ENCODE data around the gene ADAM33. TPM values are rescaled to one million over a fixed set of nuclear protein-coding genes. Genes with fewer than 3 reads are reported as not detected.

The ADAM33 gene
- total RNA-seq, 2 donors from 2014 or later, result not detected

- Mint-ChIP-seq H3K27ac (no peak overlapping the region), H3K36me3 (ENCODE audit: low read depth) (no peaks in the 10 kb centered on the region), H3K27me3 (peaks cover 48% of the 10 kb centered on the region), H3K4me3 (peak overlapping the region; percentile 12), H3K4me1 (peaks cover 23% of the 10 kb centered on the region)
- no peaks in the 10 kb centered on the region for H3K9me3 ChIP-seq (ENCODE audit: control insufficient read depth, low read length, poor library complexity, severe bottlenecking)
- DNase-seq, result no peak
- no peak for ATAC-seq
These were observed 19.8 kb downstream of the ADAM33 start for GRCh38 chr20:3661814-3662665.

- H3K4me3 Mint-ChIP-seq, result peak overlapping the region; percentile 12
- ATAC-seq (no peak), DNase-seq (no peak)
- H3K36me3 Mint-ChIP-seq (ENCODE audit: low read depth), result no peaks in the 10 kb centered on the region
- no peaks in the 10 kb centered on the region for H3K9me3 ChIP-seq (ENCODE audit: control insufficient read depth, low read length, poor library complexity, severe bottlenecking)
- H3K4me1 Mint-ChIP-seq, result peaks cover 19% of the 10 kb centered on the region
- H3K27me3 Mint-ChIP-seq, result peaks cover 50% of the 10 kb centered on the region
- H3K27ac Mint-ChIP-seq, result no peak overlapping the region
These were observed 20.6 kb downstream of the ADAM33 start for GRCh38 chr20:3661060-3661813.

GRCh38 chr20:3660262-3661059 lies 21.3 kb downstream of the ADAM33 start:
- H3K27ac Mint-ChIP-seq, result no peak overlapping the region
- H3K4me1 Mint-ChIP-seq, result peaks cover 15% of the 10 kb centered on the region
- no peak for DNase-seq
- no peaks in the 10 kb centered on the region for H3K36me3 Mint-ChIP-seq (ENCODE audit: low read depth)
- no peaks in the 10 kb centered on the region for H3K9me3 ChIP-seq (ENCODE audit: control insufficient read depth, low read length, poor library complexity, severe bottlenecking)
- H3K27me3 Mint-ChIP-seq, result peaks cover 50% of the 10 kb centered on the region
- no peak for ATAC-seq
- H3K4me3 Mint-ChIP-seq, result no peak overlapping the region

- no peak overlapping the region for H3K27ac Mint-ChIP-seq
- peak overlapping the region; percentile 39 for H3K4me3 Mint-ChIP-seq
- ATAC-seq, result no peak
- no peaks in the 10 kb centered on the region for H3K9me3 ChIP-seq (ENCODE audit: control insufficient read depth, low read length, poor library complexity, severe bottlenecking)
- peaks cover 50% of the 10 kb centered on the region for H3K27me3 Mint-ChIP-seq
- DNase-seq, result no peak
- H3K4me1 Mint-ChIP-seq, result peaks cover 15% of the 10 kb centered on the region
- H3K36me3 Mint-ChIP-seq (ENCODE audit: low read depth), result no peaks in the 10 kb centered on the region
These were observed 22.1 kb downstream of the ADAM33 start for GRCh38 chr20:3659492-3660261.

- H3K9me3 ChIP-seq (ENCODE audit: control insufficient read depth, low read length, poor library complexity, severe bottlenecking), result no peaks in the 10 kb centered on the region
- peaks cover 45% of the 10 kb centered on the region for H3K27me3 Mint-ChIP-seq
These were observed 22.9 kb downstream of the ADAM33 start for GRCh38 chr20:3658716-3659491.

GRCh38 chr20:3658019-3658715 lies 23.6 kb downstream of the ADAM33 start:
- Mint-ChIP-seq H3K27me3 (peaks cover 42% of the 10 kb centered on the region), H3K27ac (no peak overlapping the region), H3K36me3 (ENCODE audit: low read depth) (peaks cover 2% of the 10 kb centered on the region), H3K4me3 (no peak overlapping the region), H3K4me1 (peaks cover 11% of the 10 kb centered on the region)
- no peaks in the 10 kb centered on the region for H3K9me3 ChIP-seq (ENCODE audit: control insufficient read depth, low read length, poor library complexity, severe bottlenecking)
- ATAC-seq (no peak), DNase-seq (no peak)

More at GRCh38 chr20:3658716-3659491, 22.9 kb downstream of the ADAM33 start:
- DNase-seq, result no peak
- peak; percentile 32 for ATAC-seq
- Mint-ChIP-seq H3K27ac (no peak overlapping the region), H3K4me3 (peak overlapping the region; percentile 21), H3K36me3 (ENCODE audit: low read depth) (peaks cover 2% of the 10 kb centered on the region), H3K4me1 (peaks cover 13% of the 10 kb centered on the region)

- peaks cover 24% of the 10 kb centered on the region for H3K27me3 Mint-ChIP-seq
- H3K4me1 Mint-ChIP-seq, result peaks cover 13% of the 10 kb centered on the region
- ATAC-seq (no peak), DNase-seq (no peak)
- H3K4me3 Mint-ChIP-seq, result no peak overlapping the region
- no peak overlapping the region for H3K27ac Mint-ChIP-seq
- peaks cover 4% of the 10 kb centered on the region for H3K36me3 Mint-ChIP-seq (ENCODE audit: low read depth)
- no peaks in the 10 kb centered on the region for H3K9me3 ChIP-seq (ENCODE audit: control insufficient read depth, low read length, poor library complexity, severe bottlenecking)
These were observed 26.7 kb downstream of the ADAM33 start for GRCh38 chr20:3655131-3655405.

- DNase-seq (no peak), ATAC-seq (no peak)
- Mint-ChIP-seq H3K27ac (no peak overlapping the region), H3K27me3 (peaks cover 21% of the 10 kb centered on the region), H3K36me3 (ENCODE audit: low read depth) (peaks cover 4% of the 10 kb centered on the region), H3K4me3 (no peak overlapping the region), H3K4me1 (peaks cover 11% of the 10 kb centered on the region)
- no peaks in the 10 kb centered on the region for H3K9me3 ChIP-seq (ENCODE audit: control insufficient read depth, low read length, poor library complexity, severe bottlenecking)
These were observed 27.3 kb downstream of the ADAM33 start for GRCh38 chr20:3654326-3655130.

- Mint-ChIP-seq H3K27me3 (peaks cover 15% of the 10 kb centered on the region), H3K4me3 (no peak overlapping the region), H3K27ac (no peak overlapping the region), H3K4me1 (peaks cover 9% of the 10 kb centered on the region), H3K36me3 (ENCODE audit: low read depth) (peaks cover 4% of the 10 kb centered on the region)
- DNase-seq (no peak), ATAC-seq (no peak)
- H3K9me3 ChIP-seq (ENCODE audit: control insufficient read depth, low read length, poor library complexity, severe bottlenecking), result no peaks in the 10 kb centered on the region
These were observed 27.9 kb downstream of the ADAM33 start for GRCh38 chr20:3653921-3654320.

- H3K9me3 ChIP-seq (ENCODE audit: control insufficient read depth, low read length, poor library complexity, severe bottlenecking), result no peaks in the 10 kb centered on the region
- Mint-ChIP-seq H3K27me3 (peaks cover 10% of the 10 kb centered on the region), H3K4me3 (no peak overlapping the region), H3K27ac (no peak overlapping the region), H3K36me3 (ENCODE audit: low read depth) (peaks cover 4% of the 10 kb centered on the region), H3K4me1 (peaks cover 6% of the 10 kb centered on the region)
- no peak for ATAC-seq
- DNase-seq, result no peak
These were observed 28.9 kb downstream of the ADAM33 start for GRCh38 chr20:3652676-3653596.
